ENCODE data around the gene SDHA.

- TF ChIP-seq CTCF (IDR thresholded peaks at IDR 0.05; ENCODE audit: low read depth, low read length) (peak; percentile 46), POLR2A (IDR thresholded peaks at IDR 0.05; ENCODE audit: extremely low read depth, insufficient read length) (peak; percentile 96), MYC (IDR thresholded peaks at IDR 0.05; ENCODE audit: low read depth, low read length) (peak; percentile 33; the same call in 1 of the 2 replicates)
- TF ChIP-seq, protein P1, sequence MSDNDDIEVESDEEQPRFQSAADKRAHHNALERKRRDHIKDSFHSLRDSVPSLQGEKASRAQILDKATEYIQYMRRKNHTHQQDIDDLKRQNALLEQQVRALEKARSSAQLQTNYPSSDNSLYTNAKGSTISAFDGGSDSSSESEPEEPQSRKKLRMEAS (IDR thresholded peaks at IDR 0.05; ENCODE audit: low read depth, low read length) = peak; percentile 56; the same call in 1 of the 2 replicates
Observed at GRCh38 chr5:217494-218456, at the start of gene SDHA, which contains the start of gene CCDC127.

Measured in NB4 (cell line).